Nephron progenitor cell (in vitro differentiated cells): ENCODE measurements around the gene MTFMT.

Experiments
- DNase-seq: peaks from one replicate; pipeline ENCODE4 v3.0.0; 2021
- H3K27ac Mint-ChIP-seq: 2 replicates; pipeline ENCODE4 v1.8.0; 2021; ENCODE audit warnings: mild to moderate bottlenecking, moderate library complexity, mixed read lengths
- H3K27me3 Mint-ChIP-seq: 2 replicates; pipeline ENCODE4 v1.8.0; 2021; ENCODE audit warnings: mild to moderate bottlenecking, low read depth, mixed read lengths; ENCODE audit not compliant: poor library complexity
- H3K36me3 Mint-ChIP-seq: 2 replicates; pipeline ENCODE4 v1.8.0; 2021; ENCODE audit warnings: low read depth, mixed read lengths
- H3K4me1 Mint-ChIP-seq: 2 replicates; pipeline ENCODE4 v1.8.0; 2021; ENCODE audit warnings: mixed read lengths
- H3K4me3 Mint-ChIP-seq: 2 replicates; pipeline ENCODE4 v1.8.0; 2021; ENCODE audit warnings: mild to moderate bottlenecking, moderate library complexity, mixed read lengths
- H3K9me3 Mint-ChIP-seq: 2 replicates; pipeline ENCODE4 v1.8.0; 2021; ENCODE audit warnings: mild to moderate bottlenecking, moderate library complexity, mixed read lengths
- TF ChIP-seq, protein P1 (sequence below): fragments of 200-600 bp; sonication (generic); IDR thresholded peaks from 2 replicates; pipeline ENCODE4 v1.5.0; 2021; ENCODE audit warnings: antibody characterized with exemption

The MTFMT gene

DNA sequence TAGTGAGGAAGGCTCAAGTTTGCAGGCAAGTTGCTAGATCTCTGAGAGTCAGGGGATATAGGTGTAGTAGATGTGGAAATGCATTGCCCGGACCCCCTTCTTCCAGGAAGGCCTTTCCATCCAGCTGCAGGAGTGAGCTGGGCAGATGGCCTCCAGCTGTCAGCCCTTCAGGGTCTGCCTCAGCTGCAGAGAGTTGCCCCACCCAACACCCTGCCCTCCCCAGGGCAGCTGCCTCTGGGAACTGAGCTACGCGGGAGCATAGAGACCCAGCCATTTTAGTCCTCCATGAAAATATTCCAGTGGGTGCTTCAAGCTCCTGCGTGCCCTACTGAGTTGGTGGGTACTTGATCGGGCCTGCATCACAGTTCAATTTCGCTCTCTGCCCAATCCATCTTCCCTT is 69.3 kb downstream of the MTFMT start:
- Mint-ChIP-seq H3K4me3 (no peak overlapping the region), H3K36me3 (peaks cover 97% of the 10 kb centered on the region), H3K4me1 (no peaks in the 10 kb centered on the region), H3K9me3 (peaks cover 8% of the 10 kb centered on the region), H3K27ac (peak overlapping the region; percentile 94), H3K27me3 (peaks cover 3% of the 10 kb centered on the region)
- no peak for DNase-seq
- TF ChIP-seq, protein P1, sequence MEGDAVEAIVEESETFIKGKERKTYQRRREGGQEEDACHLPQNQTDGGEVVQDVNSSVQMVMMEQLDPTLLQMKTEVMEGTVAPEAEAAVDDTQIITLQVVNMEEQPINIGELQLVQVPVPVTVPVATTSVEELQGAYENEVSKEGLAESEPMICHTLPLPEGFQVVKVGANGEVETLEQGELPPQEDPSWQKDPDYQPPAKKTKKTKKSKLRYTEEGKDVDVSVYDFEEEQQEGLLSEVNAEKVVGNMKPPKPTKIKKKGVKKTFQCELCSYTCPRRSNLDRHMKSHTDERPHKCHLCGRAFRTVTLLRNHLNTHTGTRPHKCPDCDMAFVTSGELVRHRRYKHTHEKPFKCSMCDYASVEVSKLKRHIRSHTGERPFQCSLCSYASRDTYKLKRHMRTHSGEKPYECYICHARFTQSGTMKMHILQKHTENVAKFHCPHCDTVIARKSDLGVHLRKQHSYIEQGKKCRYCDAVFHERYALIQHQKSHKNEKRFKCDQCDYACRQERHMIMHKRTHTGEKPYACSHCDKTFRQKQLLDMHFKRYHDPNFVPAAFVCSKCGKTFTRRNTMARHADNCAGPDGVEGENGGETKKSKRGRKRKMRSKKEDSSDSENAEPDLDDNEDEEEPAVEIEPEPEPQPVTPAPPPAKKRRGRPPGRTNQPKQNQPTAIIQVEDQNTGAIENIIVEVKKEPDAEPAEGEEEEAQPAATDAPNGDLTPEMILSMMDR, result no peak

DNA sequence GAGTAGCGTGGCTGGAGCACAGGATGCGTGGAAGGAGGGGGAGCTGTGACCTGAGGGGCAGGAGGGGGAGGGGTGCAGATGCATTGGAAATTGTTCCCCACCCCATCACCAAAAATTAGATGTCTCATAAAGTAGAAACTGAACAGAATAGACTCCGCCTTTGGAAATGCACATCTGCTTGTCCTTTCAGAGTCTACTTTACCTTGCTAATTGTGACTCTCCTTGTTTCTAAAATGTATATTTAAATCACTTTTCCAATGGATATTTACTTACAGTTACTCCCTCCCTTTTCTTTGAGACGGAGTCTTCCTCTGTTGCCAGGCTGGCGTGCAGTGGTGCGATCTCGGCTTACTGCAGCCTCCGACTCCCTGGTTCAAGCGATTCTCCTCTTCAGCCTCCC is 70.3 kb downstream of the MTFMT start:
- H3K27me3 Mint-ChIP-seq, result peaks cover 9% of the 10 kb centered on the region
- H3K27ac Mint-ChIP-seq, result no peak overlapping the region
- H3K4me3 Mint-ChIP-seq, result no peak overlapping the region
- H3K36me3 Mint-ChIP-seq, result peaks cover 97% of the 10 kb centered on the region
- peaks cover 18% of the 10 kb centered on the region for H3K9me3 Mint-ChIP-seq
- TF ChIP-seq, protein P1, result no peak
- H3K4me1 Mint-ChIP-seq, result no peaks in the 10 kb centered on the region
- no peak for DNase-seq

- Mint-ChIP-seq H3K27ac (no peak overlapping the region), H3K4me3 (no peak overlapping the region), H3K36me3 (peaks cover 86% of the 10 kb centered on the region), H3K9me3 (peaks cover 42% of the 10 kb centered on the region), H3K27me3 (peaks cover 11% of the 10 kb centered on the region), H3K4me1 (no peaks in the 10 kb centered on the region)
- TF ChIP-seq, protein P1, result no peak
- no peak for DNase-seq
These were observed 75.0 kb downstream of the MTFMT start for GRCh38 chr15:64954395-64954794.

DNA sequence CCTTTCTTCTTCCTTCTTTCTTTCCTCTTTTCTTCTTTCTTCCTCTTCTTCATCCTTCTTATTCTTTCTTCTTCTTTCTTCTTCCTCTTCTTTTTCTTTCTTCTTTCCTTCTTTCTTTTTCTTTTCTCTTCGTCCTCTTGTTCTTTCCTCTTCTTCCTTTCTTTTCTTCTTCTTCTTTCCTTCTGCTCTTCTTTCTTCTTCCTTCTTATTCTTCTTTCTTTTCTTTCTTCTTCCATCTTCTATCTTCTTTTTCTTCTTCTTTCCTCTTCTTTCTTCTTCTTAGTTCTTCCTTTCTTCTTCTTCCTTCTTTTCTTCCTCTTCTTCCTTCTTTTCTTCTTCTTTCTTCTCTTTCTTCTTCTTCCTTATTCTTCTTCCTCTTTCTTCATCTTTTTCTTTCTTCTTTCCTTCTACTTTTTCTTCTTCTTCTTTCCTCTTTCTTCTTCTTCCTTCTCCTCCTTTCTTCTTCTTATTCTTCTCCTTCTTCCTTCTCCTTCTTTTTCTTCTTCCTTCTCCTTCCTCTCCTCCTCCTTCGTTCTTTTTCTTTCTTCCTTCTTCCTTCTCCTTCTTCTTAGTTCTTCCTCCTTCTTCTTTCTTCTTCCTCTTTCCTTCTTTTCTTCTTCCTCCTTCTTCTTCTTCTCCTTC is 77.5 kb downstream of the MTFMT start:
- Mint-ChIP-seq H3K4me3 (no peak overlapping the region), H3K27me3 (peaks cover 17% of the 10 kb centered on the region), H3K9me3 (peaks cover 42% of the 10 kb centered on the region), H3K27ac (no peak overlapping the region), H3K36me3 (peaks cover 68% of the 10 kb centered on the region), H3K4me1 (peaks cover 4% of the 10 kb centered on the region)
- TF ChIP-seq, protein P1, result no peak
- no peak for DNase-seq
